GM12878 (cell line): ENCODE measurements around the gene HENMT1. TPM values are rescaled to one million over a fixed set of nuclear protein-coding genes. Genes with fewer than 3 reads are reported as not detected.

Experiments used
- BACH1 ChIP-seq: fragments of 450-650 bp; IDR thresholded peaks from 2 replicates; pipeline ENCODE4 v1.6.1; 2017; ENCODE audit warnings: mild to moderate bottlenecking, borderline replicate concordance
- BCL11A ChIP-seq: IDR thresholded peaks from 2 replicates; pipeline ENCODE4 v1.6.1; 2011; ENCODE audit warnings: low read depth, low read length
- CREB1 ChIP-seq: IDR thresholded peaks from 2 replicates; pipeline ENCODE4 v1.6.1; 2012; ENCODE audit warnings: low read depth, mild to moderate bottlenecking, inconsistent platforms
- CREM ChIP-seq: IDR thresholded peaks from 2 replicates; pipeline ENCODE4 v1.6.1; 2014; ENCODE audit warnings: antibody characterized with exemption, low read depth
- EED ChIP-seq: sonication (generic); IDR thresholded peaks from 2 replicates; pipeline ENCODE4 v1.6.1; 2016; ENCODE audit warnings: antibody characterized with exemption, low read depth
- ETV6 ChIP-seq, 2 experiments: fragments of 450-650 bp in 1 of 2; IDR thresholded peaks in 1 of 2; conservative IDR thresholded peaks in 1 of 2; 2 replicates each; pipeline ENCODE4 v1.6.1; 2014; ENCODE audit warnings: antibody characterized with exemption in 1 of 2, borderline replicate concordance in 1 of 2, low read depth in 1 of 2, mild to moderate bottlenecking in 1 of 2, moderate library complexity in 1 of 2
- HDAC6 ChIP-seq: fragments of 200-600 bp; sonication (generic); IDR thresholded peaks from one replicate; pipeline ENCODE4 v1.8.0; 2017; ENCODE audit warnings: antibody characterized with exemption; ENCODE audit not compliant: unreplicated experiment
- KDM1A ChIP-seq: fragments of 200-600 bp; sonication (generic); IDR thresholded peaks from 2 replicates; pipeline ENCODE4 v1.6.1; 2016; ENCODE audit warnings: borderline replicate concordance
- SMAD5 ChIP-seq: IDR thresholded peaks from 2 replicates; pipeline ENCODE4 v1.6.1; 2016; ENCODE audit warnings: antibody characterized with exemption, low read depth
- SREBF2 ChIP-seq: IDR thresholded peaks from 2 replicates; pipeline ENCODE4 v1.6.1; 2012; ENCODE audit warnings: mild to moderate bottlenecking, low read length
- SUPT20H ChIP-seq: IDR thresholded peaks from 2 replicates; pipeline ENCODE4 v1.6.1; 2011; ENCODE audit warnings: low read depth, mild to moderate bottlenecking, low read length, moderate library complexity, borderline replicate concordance; ENCODE audit not compliant: control insufficient read depth
- TCF3 ChIP-seq: IDR thresholded peaks from 2 replicates; pipeline ENCODE4 v1.6.1; 2012; ENCODE audit warnings: low read depth, mild to moderate bottlenecking, low read length, borderline replicate concordance; ENCODE audit not compliant: insufficient read depth
- WRNIP1 ChIP-seq: IDR thresholded peaks from 2 replicates; pipeline ENCODE4 v1.6.1; 2011; ENCODE audit warnings: low read depth, low read length, improper control_type of control experiment, borderline replicate concordance
- ZNF207 ChIP-seq: fragments of 450-650 bp; IDR thresholded peaks from 2 replicates; pipeline ENCODE4 v1.6.1; 2014; ENCODE audit warnings: antibody characterized with exemption, mild to moderate bottlenecking, borderline replicate concordance
- polyA plus RNA-seq, 11 experiments: library from polyadenylated mRNA; depleted of rRNA in 4 of 11; unstranded in 6 of 11; stranded (reverse) in 5 of 11; fragments of >200 nt; fragmentation: Nextera tagmentation in 4 of 11; fragmentation: Illumina TruSeq in 1 of 11; extraction: Ambion mirVana in 4 of 11; extraction: Trizol in 1 of 11; gene quantifications; 1 replicate in 1 of 11; 2 replicates in 10 of 11; pipeline versions ENCODE4 v1.2.1 to v1.2.3, GENCODE V29; 2011 to 2016; ENCODE audit warnings: inconsistent platforms in 2 of 11, missing spikeins in 2 of 11, low read depth in 1 of 11
- total RNA-seq, 4 experiments: library from RNA; depleted of rRNA in 3 of 4; stranded (reverse); fragments of >200 nt in 3 of 4; fragmentation: Illumina TruSeq in 1 of 4; extraction: Trizol in 1 of 4; gene quantifications; 2 replicates each; pipeline versions ENCODE4 v1.2.1 to v1.2.3, GENCODE V29; 2013 to 2021
- TF ChIP-seq, protein P1 (sequence below): fragments of 450-650 bp; IDR thresholded peaks from 2 replicates; pipeline ENCODE4 v1.6.1; 2017; ENCODE audit warnings: mild to moderate bottlenecking
- TF ChIP-seq, protein P2 (sequence below): IDR thresholded peaks from 2 replicates; pipeline ENCODE4 v1.6.1; 2011; ENCODE audit warnings: low read depth, mild to moderate bottlenecking, low read length, moderate library complexity, borderline replicate concordance; ENCODE audit errors: extremely low read depth
- TF ChIP-seq, protein P3 (sequence below): fragments of 450-650 bp; IDR thresholded peaks from 2 replicates; pipeline ENCODE4 v1.6.1; 2018; ENCODE audit warnings: mild to moderate bottlenecking, low read depth, moderate library complexity; ENCODE audit not compliant: partially characterized antibody
- TF ChIP-seq, protein P4 (sequence below): fragments of 450-650 bp; IDR thresholded peaks from 2 replicates; pipeline ENCODE4 v1.6.1; 2017; ENCODE audit warnings: mild to moderate bottlenecking, moderate library complexity

HENMT1 gene
- total and polyA plus RNA-seq, 10 of the 15 experiments (the other 5 are each of a cell fraction or from before 2014, with no cell fraction given), result 4.4 to 15.6 (median 10.4) TPM

DNA sequence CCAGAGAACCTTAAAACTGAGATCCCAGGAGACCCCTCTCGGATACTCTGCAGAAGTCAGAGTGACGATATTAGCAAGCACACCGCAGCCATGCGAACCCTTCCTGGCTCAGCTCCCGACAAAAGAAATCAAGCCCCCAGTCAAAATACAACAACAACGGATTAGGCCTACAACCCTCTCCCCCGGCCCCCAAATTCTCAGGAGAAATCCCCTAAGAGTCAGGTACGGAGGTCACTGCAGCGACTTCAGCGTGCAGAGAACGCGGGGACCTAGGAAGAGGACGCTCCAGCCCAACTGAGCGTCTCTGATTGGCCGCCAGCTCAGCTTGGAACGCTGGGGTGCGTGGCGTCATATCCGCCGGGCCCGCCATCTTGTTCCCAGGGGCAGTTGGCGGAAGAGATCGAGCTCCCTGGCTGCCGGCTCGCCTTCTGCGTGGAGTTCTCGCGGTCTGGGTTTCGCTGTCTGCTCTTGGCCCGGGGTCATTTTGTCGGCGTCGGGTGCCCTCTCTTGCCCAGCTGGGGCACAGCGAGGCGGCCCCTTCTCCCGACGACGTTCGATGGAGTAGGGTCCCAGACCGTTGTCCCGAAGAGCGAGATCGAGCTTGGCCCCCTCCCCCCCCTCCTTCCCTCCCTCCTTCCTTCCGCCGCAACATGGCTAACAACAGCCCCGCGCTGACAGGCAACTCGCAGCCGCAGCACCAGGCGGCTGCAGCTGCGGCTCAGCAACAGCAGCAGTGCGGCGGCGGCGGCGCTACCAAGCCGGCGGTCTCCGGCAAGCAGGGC lies 31.2 kb upstream of the HENMT1 start, which contains the start of gene PRPF38B (continued):
- TF ChIP-seq WRNIP1, result no peak
- TF ChIP-seq, protein P1, sequence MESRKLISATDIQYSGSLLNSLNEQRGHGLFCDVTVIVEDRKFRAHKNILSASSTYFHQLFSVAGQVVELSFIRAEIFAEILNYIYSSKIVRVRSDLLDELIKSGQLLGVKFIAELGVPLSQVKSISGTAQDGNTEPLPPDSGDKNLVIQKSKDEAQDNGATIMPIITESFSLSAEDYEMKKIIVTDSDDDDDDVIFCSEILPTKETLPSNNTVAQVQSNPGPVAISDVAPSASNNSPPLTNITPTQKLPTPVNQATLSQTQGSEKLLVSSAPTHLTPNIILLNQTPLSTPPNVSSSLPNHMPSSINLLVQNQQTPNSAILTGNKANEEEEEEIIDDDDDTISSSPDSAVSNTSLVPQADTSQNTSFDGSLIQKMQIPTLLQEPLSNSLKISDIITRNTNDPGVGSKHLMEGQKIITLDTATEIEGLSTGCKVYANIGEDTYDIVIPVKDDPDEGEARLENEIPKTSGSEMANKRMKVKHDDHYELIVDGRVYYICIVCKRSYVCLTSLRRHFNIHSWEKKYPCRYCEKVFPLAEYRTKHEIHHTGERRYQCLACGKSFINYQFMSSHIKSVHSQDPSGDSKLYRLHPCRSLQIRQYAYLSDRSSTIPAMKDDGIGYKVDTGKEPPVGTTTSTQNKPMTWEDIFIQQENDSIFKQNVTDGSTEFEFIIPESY, result no peak
- TF ChIP-seq, protein P2, sequence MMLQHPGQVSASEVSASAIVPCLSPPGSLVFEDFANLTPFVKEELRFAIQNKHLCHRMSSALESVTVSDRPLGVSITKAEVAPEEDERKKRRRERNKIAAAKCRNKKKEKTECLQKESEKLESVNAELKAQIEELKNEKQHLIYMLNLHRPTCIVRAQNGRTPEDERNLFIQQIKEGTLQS, result no peak
- TF ChIP-seq CREM, result peak; percentile 93
- no peak for TF ChIP-seq BACH1
- no peak; the same call in 1 of the 2 replicates for TF ChIP-seq TCF3
- 0 out of 4 replicates have a peak, but pooled peaks of 1 of the 2 experiments have one; percentile 21 for TF ChIP-seq ETV6 (conservative IDR thresholded peaks at IDR 0.05 in 1 of 2, IDR thresholded peaks at IDR 0.05 in 1 of 2; ENCODE audit: borderline replicate concordance in 1 of 2, low read depth in 1 of 2)
- TF ChIP-seq ZNF207, result peak; percentile 24; the same call in 1 of the 2 replicates
- TF ChIP-seq, protein P3, sequence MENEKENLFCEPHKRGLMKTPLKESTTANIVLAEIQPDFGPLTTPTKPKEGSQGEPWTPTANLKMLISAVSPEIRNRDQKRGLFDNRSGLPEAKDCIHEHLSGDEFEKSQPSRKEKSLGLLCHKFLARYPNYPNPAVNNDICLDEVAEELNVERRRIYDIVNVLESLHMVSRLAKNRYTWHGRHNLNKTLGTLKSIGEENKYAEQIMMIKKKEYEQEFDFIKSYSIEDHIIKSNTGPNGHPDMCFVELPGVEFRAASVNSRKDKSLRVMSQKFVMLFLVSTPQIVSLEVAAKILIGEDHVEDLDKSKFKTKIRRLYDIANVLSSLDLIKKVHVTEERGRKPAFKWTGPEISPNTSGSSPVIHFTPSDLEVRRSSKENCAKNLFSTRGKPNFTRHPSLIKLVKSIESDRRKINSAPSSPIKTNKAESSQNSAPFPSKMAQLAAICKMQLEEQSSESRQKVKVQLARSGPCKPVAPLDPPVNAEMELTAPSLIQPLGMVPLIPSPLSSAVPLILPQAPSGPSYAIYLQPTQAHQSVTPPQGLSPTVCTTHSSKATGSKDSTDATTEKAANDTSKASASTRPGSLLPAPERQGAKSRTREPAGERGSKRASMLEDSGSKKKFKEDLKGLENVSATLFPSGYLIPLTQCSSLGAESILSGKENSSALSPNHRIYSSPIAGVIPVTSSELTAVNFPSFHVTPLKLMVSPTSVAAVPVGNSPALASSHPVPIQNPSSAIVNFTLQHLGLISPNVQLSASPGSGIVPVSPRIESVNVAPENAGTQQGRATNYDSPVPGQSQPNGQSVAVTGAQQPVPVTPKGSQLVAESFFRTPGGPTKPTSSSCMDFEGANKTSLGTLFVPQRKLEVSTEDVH, result no peak
- no peak for TF ChIP-seq SUPT20H
- TF ChIP-seq SMAD5, result peak; percentile 95
- TF ChIP-seq HDAC6, result no peak
- no peak for TF ChIP-seq EED
- TF ChIP-seq SREBF2, result no peak
- TF ChIP-seq CREB1, result peak; percentile 95
- TF ChIP-seq, protein P4, sequence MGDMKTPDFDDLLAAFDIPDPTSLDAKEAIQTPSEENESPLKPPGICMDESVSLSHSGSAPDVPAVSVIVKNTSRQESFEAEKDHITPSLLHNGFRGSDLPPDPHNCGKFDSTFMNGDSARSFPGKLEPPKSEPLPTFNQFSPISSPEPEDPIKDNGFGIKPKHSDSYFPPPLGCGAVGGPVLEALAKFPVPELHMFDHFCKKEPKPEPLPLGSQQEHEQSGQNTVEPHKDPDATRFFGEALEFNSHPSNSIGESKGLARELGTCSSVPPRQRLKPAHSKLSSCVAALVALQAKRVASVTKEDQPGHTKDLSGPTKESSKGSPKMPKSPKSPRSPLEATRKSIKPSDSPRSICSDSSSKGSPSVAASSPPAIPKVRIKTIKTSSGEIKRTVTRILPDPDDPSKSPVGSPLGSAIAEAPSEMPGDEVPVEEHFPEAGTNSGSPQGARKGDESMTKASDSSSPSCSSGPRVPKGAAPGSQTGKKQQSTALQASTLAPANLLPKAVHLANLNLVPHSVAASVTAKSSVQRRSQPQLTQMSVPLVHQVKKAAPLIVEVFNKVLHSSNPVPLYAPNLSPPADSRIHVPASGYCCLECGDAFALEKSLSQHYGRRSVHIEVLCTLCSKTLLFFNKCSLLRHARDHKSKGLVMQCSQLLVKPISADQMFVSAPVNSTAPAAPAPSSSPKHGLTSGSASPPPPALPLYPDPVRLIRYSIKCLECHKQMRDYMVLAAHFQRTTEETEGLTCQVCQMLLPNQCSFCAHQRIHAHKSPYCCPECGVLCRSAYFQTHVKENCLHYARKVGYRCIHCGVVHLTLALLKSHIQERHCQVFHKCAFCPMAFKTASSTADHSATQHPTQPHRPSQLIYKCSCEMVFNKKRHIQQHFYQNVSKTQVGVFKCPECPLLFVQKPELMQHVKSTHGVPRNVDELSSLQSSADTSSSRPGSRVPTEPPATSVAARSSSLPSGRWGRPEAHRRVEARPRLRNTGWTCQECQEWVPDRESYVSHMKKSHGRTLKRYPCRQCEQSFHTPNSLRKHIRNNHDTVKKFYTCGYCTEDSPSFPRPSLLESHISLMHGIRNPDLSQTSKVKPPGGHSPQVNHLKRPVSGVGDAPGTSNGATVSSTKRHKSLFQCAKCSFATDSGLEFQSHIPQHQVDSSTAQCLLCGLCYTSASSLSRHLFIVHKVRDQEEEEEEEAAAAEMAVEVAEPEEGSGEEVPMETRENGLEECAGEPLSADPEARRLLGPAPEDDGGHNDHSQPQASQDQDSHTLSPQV, result no peak
- TF ChIP-seq BCL11A, result no peak
- TF ChIP-seq KDM1A, result no peak
